ENCODE data around the gene ACTL7A. TPM values are rescaled to one million over a fixed set of nuclear protein-coding genes. Genes with fewer than 3 reads are reported as not detected.
A peak's percentile ranks its signal among the peaks of the same experiment; 100 is the strongest.
"Not testable (repeated sequence)": the region's sequence is repeated elsewhere in the genome, so short reads cannot be mapped to it uniquely, and the experiment has no call there.

Gene ACTL7A
- total and polyA plus RNA-seq, 3 donors from 2014 or later, result 74.9 to 292 (median 168) TPM

DNA sequence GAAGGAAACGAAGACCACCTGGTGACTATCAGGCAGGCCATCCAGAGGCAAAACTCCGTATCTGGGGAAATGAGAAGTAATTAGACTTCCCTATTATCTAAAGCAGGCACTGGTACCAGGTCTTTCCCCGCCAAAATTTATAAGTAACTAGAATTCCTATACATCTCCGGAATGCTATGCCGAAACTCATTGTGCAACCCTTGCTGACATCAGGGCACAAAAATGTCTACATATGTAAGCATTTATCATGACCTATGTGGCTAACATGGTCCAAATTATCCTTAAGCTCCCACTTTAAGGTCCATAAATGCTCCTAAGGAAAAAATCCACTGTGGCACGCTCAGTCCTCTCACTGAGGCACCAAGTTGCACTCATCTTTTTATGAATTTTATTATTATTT, 24.0 kb upstream of the ACTL7A start:
- no peaks in the 10 kb centered on the region for H3K36me3 ChIP-seq (ENCODE audit: low read depth, missing control alignments)
- TF ChIP-seq, protein P1, sequence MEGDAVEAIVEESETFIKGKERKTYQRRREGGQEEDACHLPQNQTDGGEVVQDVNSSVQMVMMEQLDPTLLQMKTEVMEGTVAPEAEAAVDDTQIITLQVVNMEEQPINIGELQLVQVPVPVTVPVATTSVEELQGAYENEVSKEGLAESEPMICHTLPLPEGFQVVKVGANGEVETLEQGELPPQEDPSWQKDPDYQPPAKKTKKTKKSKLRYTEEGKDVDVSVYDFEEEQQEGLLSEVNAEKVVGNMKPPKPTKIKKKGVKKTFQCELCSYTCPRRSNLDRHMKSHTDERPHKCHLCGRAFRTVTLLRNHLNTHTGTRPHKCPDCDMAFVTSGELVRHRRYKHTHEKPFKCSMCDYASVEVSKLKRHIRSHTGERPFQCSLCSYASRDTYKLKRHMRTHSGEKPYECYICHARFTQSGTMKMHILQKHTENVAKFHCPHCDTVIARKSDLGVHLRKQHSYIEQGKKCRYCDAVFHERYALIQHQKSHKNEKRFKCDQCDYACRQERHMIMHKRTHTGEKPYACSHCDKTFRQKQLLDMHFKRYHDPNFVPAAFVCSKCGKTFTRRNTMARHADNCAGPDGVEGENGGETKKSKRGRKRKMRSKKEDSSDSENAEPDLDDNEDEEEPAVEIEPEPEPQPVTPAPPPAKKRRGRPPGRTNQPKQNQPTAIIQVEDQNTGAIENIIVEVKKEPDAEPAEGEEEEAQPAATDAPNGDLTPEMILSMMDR (IDR thresholded peaks at IDR 0.05), result no peak
- TF ChIP-seq POLR2A (IDR thresholded peaks at IDR 0.05), result no peak
- intact Hi-C loops (cut with DNase I; ENCODE audit: low total_unique reads), result no loop called here
- DNase-seq, result no peak
- H3K4me3 ChIP-seq, result no peak overlapping the region
- no peaks in the 10 kb centered on the region for H3K9me3 ChIP-seq
- no peaks in the 10 kb centered on the region for H3K4me1 ChIP-seq
- no peaks in the 10 kb centered on the region for H3K27me3 ChIP-seq
- 85 to 94% methylated on average over 6 of the region's 6 CpGs for WGBS, 2 donors
- H3K27ac ChIP-seq, result no peak overlapping the region

DNA sequence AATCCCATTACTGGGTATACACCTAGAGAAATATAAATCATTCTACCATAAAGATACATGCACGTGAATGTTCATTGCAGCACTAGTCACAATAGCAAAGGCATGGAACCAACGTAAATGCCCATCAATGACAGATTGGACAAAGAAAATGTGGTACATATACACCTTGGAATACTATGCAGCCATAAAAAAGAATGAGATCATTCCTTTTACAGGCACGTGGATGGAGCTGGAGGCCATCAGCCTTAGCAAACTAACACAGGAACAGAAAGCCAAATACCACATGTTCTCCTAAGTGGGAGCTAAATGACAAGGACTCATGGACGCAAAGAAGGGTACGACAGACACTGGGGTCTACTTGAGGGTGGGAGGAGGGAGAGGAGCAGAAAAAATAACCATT, 22.5 kb upstream of the ACTL7A start:
- DNase-seq; H3K9me3 ChIP-seq; H3K27ac ChIP-seq; H3K4me3 ChIP-seq; H3K27me3 ChIP-seq; H3K4me1 ChIP-seq; intact Hi-C loops (cut with DNase I; ENCODE audit: low total_unique reads); H3K36me3 ChIP-seq (ENCODE audit: low read depth, missing control alignments): not testable (repeated sequence)
- WGBS, 2 donors, result 78 to 95% methylated on average over 5 of the region's 5 CpGs

DNA sequence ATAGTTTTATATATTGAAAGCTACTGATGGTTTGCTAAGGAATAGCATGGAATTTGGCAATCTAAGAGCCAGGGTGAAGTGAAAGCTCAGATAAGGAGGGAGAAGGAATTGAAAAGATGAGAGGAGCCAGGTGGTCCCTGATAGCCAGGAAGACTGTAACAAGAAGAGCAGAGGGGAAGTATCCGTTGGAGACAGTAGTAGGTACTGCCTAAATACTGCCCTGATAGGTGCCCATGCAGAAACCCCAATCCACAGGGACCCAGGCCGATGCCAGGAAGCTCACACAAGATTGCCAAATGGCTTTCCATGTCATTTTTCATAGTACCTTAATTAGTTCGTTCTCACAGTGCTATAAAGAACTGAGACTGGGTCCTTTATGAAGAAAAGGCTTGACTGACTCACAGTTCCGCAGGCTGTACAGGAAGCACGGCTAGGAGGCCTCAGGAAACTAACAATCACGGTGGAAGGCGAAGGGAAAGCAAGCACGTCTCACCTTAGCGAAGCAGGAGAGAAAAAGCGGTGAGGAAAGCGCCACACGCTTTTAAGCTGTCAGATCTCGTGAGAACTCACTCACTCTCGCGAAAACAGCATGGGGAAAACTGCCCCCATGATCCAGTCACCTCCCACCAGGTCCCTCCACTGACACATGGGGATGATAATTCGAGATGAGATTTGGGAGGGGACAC, 19.3 kb upstream of the ACTL7A start:
- Histone ChIP-seq H3K4me1 (no peaks in the 10 kb centered on the region), H3K27me3 (no peaks in the 10 kb centered on the region), H3K4me3 (peak overlapping the region in 1 of 2 donors; percentile 6), H3K27ac (no peak overlapping the region), H3K9me3 (no peaks in the 10 kb centered on the region), H3K36me3 (ENCODE audit: low read depth, missing control alignments) (no peaks in the 10 kb centered on the region)
- intact Hi-C loops (cut with DNase I; ENCODE audit: low total_unique reads), result no loop called here
- WGBS, 2 donors, result 43 to 74% methylated on average over 16 of the region's 16 CpGs
- TF ChIP-seq POLR2A (IDR thresholded peaks at IDR 0.05), result no peak
- TF ChIP-seq, protein P1 (IDR thresholded peaks at IDR 0.05), result no peak
- DNase-seq, result no peak

DNA sequence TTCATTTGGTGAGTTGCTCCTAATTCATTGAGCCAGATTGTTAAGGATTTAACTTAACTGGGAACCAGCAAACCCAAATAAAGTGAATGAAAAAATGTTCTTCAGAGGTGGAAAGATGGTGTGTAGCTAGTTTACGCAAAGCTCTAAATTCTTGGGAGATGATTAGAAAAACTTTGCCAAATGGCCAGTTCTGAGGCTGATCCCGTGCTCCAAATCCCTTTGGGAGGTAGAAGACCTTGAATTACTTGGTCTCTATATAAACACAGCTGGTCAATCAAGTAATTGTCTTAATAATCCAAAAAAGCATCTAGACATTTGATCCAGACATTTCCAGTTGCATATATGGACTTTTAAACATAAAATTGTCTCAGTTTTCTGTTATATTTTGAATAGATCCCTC, 17.7 kb upstream of the ACTL7A start:
- 41 to 43% methylated on average over 2 of the region's 2 CpGs for WGBS, 2 donors
- no peak for DNase-seq
- H3K4me3 ChIP-seq, result no peak overlapping the region
- no peaks in the 10 kb centered on the region for H3K36me3 ChIP-seq (ENCODE audit: low read depth, missing control alignments)
- TF ChIP-seq, protein P1 (IDR thresholded peaks at IDR 0.05), result no peak
- TF ChIP-seq POLR2A (IDR thresholded peaks at IDR 0.05), result no peak
- intact Hi-C loops (cut with DNase I; ENCODE audit: low total_unique reads), result no loop called here
- no peaks in the 10 kb centered on the region for H3K4me1 ChIP-seq
- H3K27me3 ChIP-seq, result no peaks in the 10 kb centered on the region
- H3K9me3 ChIP-seq, result no peaks in the 10 kb centered on the region
- H3K27ac ChIP-seq, result no peak overlapping the region

DNA sequence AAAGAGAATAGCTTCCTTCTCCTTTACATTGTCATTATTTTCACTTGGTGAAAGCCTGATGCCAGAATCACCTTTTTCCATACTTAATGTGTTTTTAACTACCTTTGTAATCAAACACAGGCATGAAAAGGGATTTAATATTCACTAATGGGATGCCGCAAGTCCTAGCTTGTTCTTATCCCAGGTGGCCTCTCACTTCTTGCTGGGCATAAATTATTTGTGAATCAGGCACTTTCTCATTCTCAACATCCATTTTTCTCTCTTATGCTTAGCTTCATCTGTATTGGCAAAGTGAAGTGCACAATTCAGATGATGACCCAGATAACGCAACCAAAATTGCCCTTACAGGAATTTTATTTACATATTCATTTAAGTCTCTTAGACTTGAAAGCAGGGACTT, 17.2 kb upstream of the ACTL7A start:
- no peak for TF ChIP-seq POLR2A (IDR thresholded peaks at IDR 0.05)
- TF ChIP-seq, protein P1 (IDR thresholded peaks at IDR 0.05), result no peak
- no peak overlapping the region for H3K4me3 ChIP-seq
- intact Hi-C loops (cut with DNase I; ENCODE audit: low total_unique reads), result no loop called here
- whole genome bisulfite sequencing, 2 donors, result 83 to 89% methylated on average over 2 of the region's 2 CpGs
- DNase-seq, result no peak
- no peak overlapping the region for H3K27ac ChIP-seq
- no peaks in the 10 kb centered on the region for H3K36me3 ChIP-seq (ENCODE audit: low read depth, missing control alignments)
- no peaks in the 10 kb centered on the region for H3K4me1 ChIP-seq
- no peaks in the 10 kb centered on the region for H3K9me3 ChIP-seq
- H3K27me3 ChIP-seq, result no peaks in the 10 kb centered on the region
